RWPE2 (cell line): ENCODE measurements around the gene TIMM8B.

Experiments used
- ATAC-seq: fragments of 200-7000 bp; cut with Tn5 transposase; 3 replicates; pipeline ENCODE4 v1.9.1; 2021; ENCODE audit warnings: low read depth
- DNase-seq: peaks from one replicate; pipeline ENCODE4 v3.0.0-alpha.2; 2020; ENCODE audit warnings: low spot score
- H3K27ac ChIP-seq: fragments of 450-650 bp; 2 replicates; pipeline ENCODE4 v1.5.1; 2017; ENCODE audit warnings: mild to moderate bottlenecking; ENCODE audit not compliant: poor library complexity, severe bottlenecking
- H3K27me3 ChIP-seq: fragments of 250-450 bp; sonication (Bioruptor Pico); 2 replicates; pipeline ENCODE4 v1.5.1; 2021; ENCODE audit warnings: mild to moderate bottlenecking, moderate library complexity; ENCODE audit not compliant: insufficient read depth, poor library complexity, severe bottlenecking
- H3K36me3 ChIP-seq: fragments of 250-450 bp; sonication (Bioruptor Pico); 2 replicates; pipeline ENCODE4 v1.5.1; 2020; ENCODE audit warnings: low read depth, mild to moderate bottlenecking, moderate library complexity
- H3K4me1 ChIP-seq: fragments of 250-450 bp; sonication (Bioruptor Pico); 2 replicates; pipeline ENCODE4 v1.5.1; 2021; ENCODE audit warnings: mild to moderate bottlenecking, moderate library complexity; ENCODE audit not compliant: insufficient read depth, poor library complexity, severe bottlenecking
- H3K4me3 ChIP-seq: fragments of 250-450 bp; sonication (Bioruptor Pico); 2 replicates; pipeline ENCODE4 v1.5.1; 2021; ENCODE audit warnings: mild to moderate bottlenecking, moderate library complexity; ENCODE audit not compliant: severe bottlenecking
- H3K9me3 ChIP-seq: fragments of 250-450 bp; sonication (Bioruptor Pico); 2 replicates; pipeline ENCODE4 v1.5.1; 2021; ENCODE audit warnings: mild to moderate bottlenecking, moderate library complexity; ENCODE audit not compliant: severe bottlenecking
- CTCF ChIP-seq: fragments of 450-650 bp; IDR thresholded peaks from one replicate; pipeline ENCODE4 v1.5.1; 2017; ENCODE audit warnings: mild to moderate bottlenecking, moderate library complexity; ENCODE audit not compliant: poor library complexity, severe bottlenecking

The TIMM8B gene

GRCh38 chr11:112062923-112063322, 23.6 kb downstream of the TIMM8B start:
- TF ChIP-seq CTCF: no peak
- DNase-seq: no peak
- peaks cover 53% of the 10 kb centered on the region for H3K36me3 ChIP-seq

GRCh38 chr11:112058103-112058502, 28.5 kb downstream of the TIMM8B start:
- H3K27me3 ChIP-seq: no peaks in the 10 kb centered on the region
- no peak for TF ChIP-seq CTCF
- no peak overlapping the region for H3K4me3 ChIP-seq
- H3K36me3 ChIP-seq: peaks cover 78% of the 10 kb centered on the region
- no peaks in the 10 kb centered on the region for H3K4me1 ChIP-seq
- ATAC-seq (no peak), DNase-seq (no peak)
- no peaks in the 10 kb centered on the region for H3K9me3 ChIP-seq
- H3K27ac ChIP-seq: no peak overlapping the region

More at GRCh38 chr11:112062923-112063322, 23.6 kb downstream of the TIMM8B start:
- no peak for ATAC-seq
- no peaks in the 10 kb centered on the region for H3K9me3 ChIP-seq
- no peaks in the 10 kb centered on the region for H3K4me1 ChIP-seq
- H3K27ac ChIP-seq: no peak overlapping the region
- H3K4me3 ChIP-seq: no peak overlapping the region
- no peaks in the 10 kb centered on the region for H3K27me3 ChIP-seq

GRCh38 chr11:112057170-112057569, 29.4 kb downstream of the TIMM8B start:
- H3K36me3 ChIP-seq: peaks cover 78% of the 10 kb centered on the region
- no peaks in the 10 kb centered on the region for H3K4me1 ChIP-seq
- H3K27ac ChIP-seq: no peak overlapping the region
- H3K4me3 ChIP-seq: no peak overlapping the region
- no peaks in the 10 kb centered on the region for H3K9me3 ChIP-seq
- ATAC-seq (no peak), DNase-seq (no peak)
- TF ChIP-seq CTCF: no peak
- no peaks in the 10 kb centered on the region for H3K27me3 ChIP-seq

- no peak overlapping the region for H3K4me3 ChIP-seq
- H3K9me3 ChIP-seq: no peaks in the 10 kb centered on the region
- peaks cover 83% of the 10 kb centered on the region for H3K36me3 ChIP-seq
- H3K4me1 ChIP-seq: peaks cover 17% of the 10 kb centered on the region
- TF ChIP-seq CTCF: no peak
- H3K27me3 ChIP-seq: no peaks in the 10 kb centered on the region
- DNase-seq: no peak
- no peak for ATAC-seq
- H3K27ac ChIP-seq: no peak overlapping the region
Observed at GRCh38 chr11:112051768-112052167, 34.8 kb downstream of the TIMM8B start.

GRCh38 chr11:112050721-112051120, 35.8 kb downstream of the TIMM8B start:
- Histone ChIP-seq H3K27ac (no peak overlapping the region), H3K27me3 (no peaks in the 10 kb centered on the region), H3K36me3 (peaks cover 84% of the 10 kb centered on the region), H3K4me3 (no peak overlapping the region), H3K4me1 (peaks cover 17% of the 10 kb centered on the region), H3K9me3 (no peaks in the 10 kb centered on the region)
- DNase-seq (no peak), ATAC-seq (no peak)
- no peak for TF ChIP-seq CTCF
